GM12878 (cell line): ENCODE data around the gene TUBA8.

ENCODE experiments used
- CEBPB ChIP-seq, 2 experiments: fragments of 150-350 bp in 1 of 2; IDR thresholded peaks; 2 replicates each; pipeline ENCODE4 v1.6.1; 2012 to 2014; ENCODE audit warnings: low read depth in 2 of 2, low read length in 2 of 2, borderline replicate concordance in 1 of 2, inconsistent platforms in 1 of 2
- CTCF ChIP-seq, 3 experiments: IDR thresholded peaks in 2 of 3; conservative IDR thresholded peaks in 1 of 3; 2 replicates each; pipeline ENCODE4 v1.5.1; 2011; ENCODE audit warnings: low read depth in 3 of 3, low read length in 3 of 3, mild to moderate bottlenecking in 3 of 3, control low read depth in 2 of 3, moderate library complexity in 2 of 3, inconsistent platforms in 1 of 3, mixed read lengths in 1 of 3; ENCODE audit not compliant: control insufficient read depth in 2 of 3, insufficient read depth in 1 of 3; ENCODE audit errors: extremely low read depth in 1 of 3
- EP300 ChIP-seq, 2 experiments: fragments of 150-350 bp in 1 of 2; IDR thresholded peaks; 2 replicates each; pipeline ENCODE4 v1.6.1; 2011 to 2012; ENCODE audit warnings: low read depth in 2 of 2, low read length in 2 of 2, borderline replicate concordance in 1 of 2, improper control_type of control experiment in 1 of 2, inconsistent platforms in 1 of 2; ENCODE audit not compliant: control insufficient read depth in 1 of 2
- RFX5 ChIP-seq: IDR thresholded peaks from 2 replicates; pipeline ENCODE4 v1.6.1; 2011; ENCODE audit warnings: low read depth, low read length, improper control_type of control experiment
- ZNF24 ChIP-seq: fragments of 450-650 bp; IDR thresholded peaks from 2 replicates; pipeline ENCODE4 v1.6.1; 2017; ENCODE audit warnings: antibody characterized with exemption, mild to moderate bottlenecking

GRCh38 chr22:18120857-18121256 lies 10.2 kb downstream of the TUBA8 start:
- TF ChIP-seq RFX5 (no peak), CTCF (IDR thresholded peaks at IDR 0.05 in 2 of 3, conservative IDR thresholded peaks at IDR 0.05 in 1 of 3; ENCODE audit: control insufficient read depth in 2 of 3, extremely low read depth in 1 of 3, insufficient read depth in 1 of 3, low read depth in 3 of 3, low read length in 3 of 3) (no peak), CEBPB (IDR thresholded peaks at IDR 0.05; ENCODE audit: borderline replicate concordance in 1 of 2, low read depth in 2 of 2, low read length in 2 of 2) (no peak), EP300 (IDR thresholded peaks at IDR 0.05; ENCODE audit: borderline replicate concordance in 1 of 2, control insufficient read depth in 1 of 2, low read depth in 2 of 2, low read length in 2 of 2) (no peak), ZNF24 (no peak)
